ENCODE data around the gene MIEF2.

The MIEF2 gene

GRCh38 chr17:18229254-18229653 lies 31.2 kb upstream of the MIEF2 start:
- H3K27ac ChIP-seq: no peak overlapping the region
- TF ChIP-seq CTCF (conservative IDR thresholded peaks at IDR 0.05) (no peak), ZFX (IDR thresholded peaks at IDR 0.05) (no peak)

GRCh38 chr17:18229771-18230170 lies 30.7 kb upstream of the MIEF2 start:
- H3K27ac ChIP-seq: no peak overlapping the region
- TF ChIP-seq ZFX (IDR thresholded peaks at IDR 0.05): no peak
- TF ChIP-seq CTCF (conservative IDR thresholded peaks at IDR 0.05): no peak

GRCh38 chr17:18230288-18231141 lies 29.9 kb upstream of the MIEF2 start:
- H3K27ac ChIP-seq: no peak overlapping the region
- TF ChIP-seq CTCF (conservative IDR thresholded peaks at IDR 0.05): no peak
- no peak for TF ChIP-seq ZFX (IDR thresholded peaks at IDR 0.05)

- no peak overlapping the region for H3K27ac ChIP-seq
- no peak for TF ChIP-seq CTCF (conservative IDR thresholded peaks at IDR 0.05)
- no peak for TF ChIP-seq ZFX (IDR thresholded peaks at IDR 0.05)
Measured at GRCh38 chr17:18231164-18231563, 29.3 kb upstream of the MIEF2 start.

GRCh38 chr17:18233803-18234518 lies 26.5 kb upstream of the MIEF2 start:
- no peak overlapping the region for H3K27ac ChIP-seq
- TF ChIP-seq CTCF (conservative IDR thresholded peaks at IDR 0.05): no peak
- no peak for TF ChIP-seq ZFX (IDR thresholded peaks at IDR 0.05)

GRCh38 chr17:18234853-18235380 lies 25.5 kb upstream of the MIEF2 start:
- TF ChIP-seq CTCF (conservative IDR thresholded peaks at IDR 0.05): no peak
- TF ChIP-seq ZFX (IDR thresholded peaks at IDR 0.05): no peak
- no peak overlapping the region for H3K27ac ChIP-seq

GRCh38 chr17:18235743-18236256 lies 24.7 kb upstream of the MIEF2 start:
- TF ChIP-seq ZFX (IDR thresholded peaks at IDR 0.05): no peak
- TF ChIP-seq CTCF (conservative IDR thresholded peaks at IDR 0.05): no peak

More at GRCh38 chr17:18235743-18236256, 24.7 kb upstream of the MIEF2 start:
- no peak overlapping the region for H3K27ac ChIP-seq
